ENCODE data around the gene DNAH14. TPM values are rescaled to one million over a fixed set of nuclear protein-coding genes. Genes with fewer than 3 reads are reported as not detected.

Gene DNAH14
- total and polyA plus RNA-seq, 2 of the 8 experiments (the other 6 are each of a cell fraction or from before 2014, with no cell fraction given) = 8.4 to 40.7 TPM

DNA sequence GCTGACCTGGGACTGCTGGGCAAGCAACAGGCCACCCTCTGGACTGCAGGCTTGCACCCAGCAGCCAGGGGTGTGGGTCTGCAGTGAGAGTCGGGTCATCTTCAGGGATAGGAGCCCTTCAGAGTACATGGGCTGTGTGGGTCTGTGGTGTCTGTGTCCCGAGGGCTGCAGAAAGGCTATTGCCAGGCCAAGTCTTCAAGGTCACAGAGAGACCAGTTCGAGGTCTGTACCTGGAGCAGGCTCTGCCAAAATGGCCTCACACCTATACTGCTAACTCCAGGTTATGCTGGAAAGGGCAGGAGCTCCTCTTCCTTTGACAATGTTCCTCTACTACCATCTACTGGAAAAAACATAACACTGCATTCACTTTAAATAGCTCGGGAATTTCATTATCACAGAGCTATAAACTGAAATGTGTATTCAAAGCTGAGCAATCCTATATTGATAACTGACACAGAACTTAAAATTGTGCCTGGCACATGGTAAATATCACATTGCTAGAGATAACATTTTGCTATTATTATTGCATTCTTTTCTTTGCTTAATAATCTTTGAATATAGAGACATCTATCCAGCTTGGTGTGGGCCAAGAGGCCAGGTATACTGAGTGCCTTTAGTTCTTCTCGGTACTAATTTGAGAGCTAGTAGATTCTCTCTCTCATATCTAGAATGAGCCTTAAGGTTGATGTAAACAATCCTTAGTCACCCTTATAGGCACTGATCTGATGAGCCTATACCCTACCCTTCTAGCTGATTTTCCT, 6.9 kb upstream of the DNAH14 start (continued):
- TF ChIP-seq, protein P1, sequence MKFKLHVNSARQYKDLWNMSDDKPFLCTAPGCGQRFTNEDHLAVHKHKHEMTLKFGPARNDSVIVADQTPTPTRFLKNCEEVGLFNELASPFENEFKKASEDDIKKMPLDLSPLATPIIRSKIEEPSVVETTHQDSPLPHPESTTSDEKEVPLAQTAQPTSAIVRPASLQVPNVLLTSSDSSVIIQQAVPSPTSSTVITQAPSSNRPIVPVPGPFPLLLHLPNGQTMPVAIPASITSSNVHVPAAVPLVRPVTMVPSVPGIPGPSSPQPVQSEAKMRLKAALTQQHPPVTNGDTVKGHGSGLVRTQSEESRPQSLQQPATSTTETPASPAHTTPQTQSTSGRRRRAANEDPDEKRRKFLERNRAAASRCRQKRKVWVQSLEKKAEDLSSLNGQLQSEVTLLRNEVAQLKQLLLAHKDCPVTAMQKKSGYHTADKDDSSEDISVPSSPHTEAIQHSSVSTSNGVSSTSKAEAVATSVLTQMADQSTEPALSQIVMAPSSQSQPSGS (IDR thresholded peaks at IDR 0.05; ENCODE audit: low read length) = no peak
- no peak for TF ChIP-seq SRF (IDR thresholded peaks at IDR 0.05; ENCODE audit: low read depth, low read length)
- TF ChIP-seq RAD21 (IDR thresholded peaks at IDR 0.05 in 1 of 2, conservative IDR thresholded peaks at IDR 0.05 in 1 of 2; ENCODE audit: low read depth in 2 of 2, low read length in 2 of 2) = peak; percentile 91 to 93
- TF ChIP-seq, protein P2, sequence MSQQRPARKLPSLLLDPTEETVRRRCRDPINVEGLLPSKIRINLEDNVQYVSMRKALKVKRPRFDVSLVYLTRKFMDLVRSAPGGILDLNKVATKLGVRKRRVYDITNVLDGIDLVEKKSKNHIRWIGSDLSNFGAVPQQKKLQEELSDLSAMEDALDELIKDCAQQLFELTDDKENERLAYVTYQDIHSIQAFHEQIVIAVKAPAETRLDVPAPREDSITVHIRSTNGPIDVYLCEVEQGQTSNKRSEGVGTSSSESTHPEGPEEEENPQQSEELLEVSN (IDR thresholded peaks at IDR 0.05) = 0 out of 2 replicates have a peak, but pooled peaks have one; percentile 32
- no peak for TF ChIP-seq TEAD4 (IDR thresholded peaks at IDR 0.05; ENCODE audit: low read depth, low read length)
- TF ChIP-seq TAF7 (optimal IDR thresholded peaks at IDR 0.05; ENCODE audit: borderline replicate concordance, low read depth, low read length) = no peak
- no peak for TF ChIP-seq SP2 (IDR thresholded peaks at IDR 0.05; ENCODE audit: low read length)
- TF ChIP-seq, protein P3, sequence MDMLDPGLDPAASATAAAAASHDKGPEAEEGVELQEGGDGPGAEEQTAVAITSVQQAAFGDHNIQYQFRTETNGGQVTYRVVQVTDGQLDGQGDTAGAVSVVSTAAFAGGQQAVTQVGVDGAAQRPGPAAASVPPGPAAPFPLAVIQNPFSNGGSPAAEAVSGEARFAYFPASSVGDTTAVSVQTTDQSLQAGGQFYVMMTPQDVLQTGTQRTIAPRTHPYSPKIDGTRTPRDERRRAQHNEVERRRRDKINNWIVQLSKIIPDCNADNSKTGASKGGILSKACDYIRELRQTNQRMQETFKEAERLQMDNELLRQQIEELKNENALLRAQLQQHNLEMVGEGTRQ (IDR thresholded peaks at IDR 0.05; ENCODE audit: low read length) = no peak
- no peak for TF ChIP-seq POLR2AphosphoS5 (IDR thresholded peaks at IDR 0.05; ENCODE audit: low read depth, low read length)
- TF ChIP-seq SIRT6 (IDR thresholded peaks at IDR 0.05; ENCODE audit: low read length) = no peak
- TF ChIP-seq CREB1 (IDR thresholded peaks at IDR 0.05) = no peak
- no peak for TF ChIP-seq CHD2 (IDR thresholded peaks at IDR 0.05; ENCODE audit: low read length)

Measured in H1 (cell line).